GM23338 (cell line): ENCODE data around the gene CACNG8. TPM values are rescaled to one million over a fixed set of nuclear protein-coding genes. Genes with fewer than 3 reads are reported as not detected.

Experiments
- ATAC-seq: fragments of 200-7000 bp; cut with Tn5 transposase; 3 replicates; pipeline ENCODE4 v1.9.1; 2020
- DNase-seq: peaks from one replicate; pipeline ENCODE4 v3.0.0-alpha.2; 2015; ENCODE audit warnings: low spot score
- H2AFZ ChIP-seq: fragments of 200-600 bp; sonication (generic); 2 replicates; pipeline ENCODE4 v1.8.0; 2016; ENCODE audit warnings: antibody characterized with exemption, mild to moderate bottlenecking, moderate library complexity
- H3F3A ChIP-seq: fragments of 200-600 bp; sonication (generic); replicated peaks from 2 replicates; pipeline ENCODE4 v1.8.0; 2017; ENCODE audit warnings: antibody characterized with exemption, mixed run types, low read depth
- H3K27ac ChIP-seq: fragments of 200-600 bp; sonication (generic); 2 replicates; pipeline ENCODE4 v1.6.1; 2016; ENCODE audit warnings: low read depth
- H3K27me3 ChIP-seq: fragments of 200-600 bp; sonication (generic); 2 replicates; pipeline ENCODE4 v1.8.0; 2016; ENCODE audit warnings: mild to moderate bottlenecking, mixed run types, moderate library complexity; ENCODE audit not compliant: insufficient read depth
- H3K36me3 ChIP-seq: fragments of 200-600 bp; sonication (generic); 2 replicates; pipeline ENCODE4 v1.8.0; 2016; ENCODE audit warnings: mild to moderate bottlenecking; ENCODE audit not compliant: insufficient read depth
- H3K4me1 ChIP-seq: fragments of 200-600 bp; sonication (generic); 2 replicates; pipeline ENCODE4 v1.8.0; 2016; ENCODE audit warnings: mild to moderate bottlenecking, moderate library complexity; ENCODE audit not compliant: insufficient read depth
- H3K4me2 ChIP-seq: fragments of 200-600 bp; sonication (generic); 2 replicates; pipeline ENCODE4 v1.7.1; 2017; ENCODE audit warnings: mixed run types
- H3K4me3 ChIP-seq: fragments of 200-600 bp; sonication (generic); 2 replicates; pipeline ENCODE4 v1.6.1; 2016; ENCODE audit warnings: mixed run types
- H3K79me2 ChIP-seq: fragments of 200-600 bp; sonication (generic); replicated peaks from 2 replicates; pipeline ENCODE4 v1.8.0; 2017; ENCODE audit warnings: mild to moderate bottlenecking; ENCODE audit not compliant: insufficient read depth
- H3K9me2 ChIP-seq: fragments of 200-600 bp; sonication (generic); 2 replicates; pipeline ENCODE4 v1.8.0; 2017; ENCODE audit not compliant: insufficient read depth
- H4K20me1 ChIP-seq: fragments of 200-600 bp; sonication (generic); replicated peaks from 2 replicates; pipeline ENCODE4 v1.8.0; 2017; ENCODE audit warnings: mild to moderate bottlenecking; ENCODE audit not compliant: insufficient read depth
- H3K27ac Mint-ChIP-seq: 2 replicates; pipeline ENCODE4 v1.8.0; 2020; ENCODE audit warnings: inconsistent platforms, mild to moderate bottlenecking, moderate library complexity, mixed read lengths
- H3K27me3 Mint-ChIP-seq: 3 replicates; pipeline ENCODE4 v1.8.0; 2022; ENCODE audit warnings: low read depth, mild to moderate bottlenecking, moderate library complexity, mixed read lengths, inconsistent platforms; ENCODE audit not compliant: insufficient read depth, poor library complexity
- H3K36me3 Mint-ChIP-seq: 3 replicates; pipeline ENCODE4 v1.8.0; 2021; ENCODE audit warnings: low read depth, mild to moderate bottlenecking, inconsistent platforms, moderate library complexity, mixed read lengths
- H3K4me1 Mint-ChIP-seq: 3 replicates; pipeline ENCODE4 v1.8.0; 2020; ENCODE audit warnings: mild to moderate bottlenecking, inconsistent platforms, mixed read lengths
- H3K4me3 Mint-ChIP-seq: 3 replicates; pipeline ENCODE4 v1.8.0; 2021; ENCODE audit warnings: moderate library complexity, mild to moderate bottlenecking, inconsistent platforms, mixed read lengths
- H3K9me3 Mint-ChIP-seq: 3 replicates; pipeline ENCODE4 v1.8.0; 2020; ENCODE audit warnings: moderate library complexity, mild to moderate bottlenecking, inconsistent platforms, mixed read lengths
- CREB1 ChIP-seq: fragments of 250-450 bp; sonication (Bioruptor Pico); IDR thresholded peaks from 2 replicates; pipeline ENCODE4 v1.5.0; 2020; ENCODE audit warnings: low read depth, mild to moderate bottlenecking, moderate library complexity
- ETS1 ChIP-seq: IDR thresholded peaks from 2 replicates; pipeline ENCODE4 v1.6.1; 2016; ENCODE audit warnings: antibody characterized with exemption
- EZH2 ChIP-seq: fragments of 200-600 bp; sonication (generic); IDR thresholded peaks from one replicate; pipeline ENCODE4 v1.8.0; 2017; ENCODE audit warnings: antibody characterized with exemption, mild to moderate bottlenecking, low read depth; ENCODE audit not compliant: unreplicated experiment
- EZH2phosphoT487 ChIP-seq: fragments of 200-600 bp; sonication (generic); IDR thresholded peaks from one replicate; pipeline ENCODE4 v1.8.1; 2018; ENCODE audit warnings: antibody characterized with exemption; ENCODE audit not compliant: unreplicated experiment
- JUNB ChIP-seq: IDR thresholded peaks from one replicate; pipeline ENCODE4 v1.6.1; 2016; ENCODE audit warnings: antibody characterized with exemption; ENCODE audit not compliant: unreplicated experiment
- POLR2AphosphoS5 ChIP-seq: IDR thresholded peaks from 2 replicates; pipeline ENCODE4 v1.6.1; 2016; ENCODE audit warnings: antibody characterized with exemption, low read depth
- REST ChIP-seq: IDR thresholded peaks from one replicate; pipeline ENCODE4 v1.6.1; 2018; ENCODE audit warnings: antibody characterized with exemption; ENCODE audit not compliant: unreplicated experiment
- ZNF114 ChIP-seq: fragments of 250-450 bp; sonication (Bioruptor Pico); IDR thresholded peaks from 2 replicates; pipeline ENCODE4 v1.5.0; 2020; ENCODE audit warnings: mild to moderate bottlenecking, moderate library complexity
- ZNF331 ChIP-seq: fragments of 250-450 bp; sonication (Bioruptor Pico); IDR thresholded peaks from 2 replicates; pipeline ENCODE4 v1.5.0; 2020; ENCODE audit warnings: low read depth, mild to moderate bottlenecking, moderate library complexity
- ZNF462 ChIP-seq: fragments of 250-450 bp; sonication (Bioruptor Pico); IDR thresholded peaks from 2 replicates; pipeline ENCODE4 v1.5.0; 2020; ENCODE audit warnings: mild to moderate bottlenecking, moderate library complexity
- polyA plus RNA-seq: library from polyadenylated mRNA; unstranded; fragments of >200 nt; fragmentation: Nextera tagmentation; extraction: Ambion mirVana; gene quantifications from 2 replicates; pipeline ENCODE4 v1.2.1, GENCODE V29; 2016
- total RNA-seq: library from RNA; depleted of rRNA; stranded (reverse); fragments of >200 nt; shearing (Covaris generic); gene quantifications from 2 replicates; pipeline ENCODE4 v1.2.3, GENCODE V29; 2014

The CACNG8 gene
- total and polyA plus RNA-seq, 2 experiments from 2014 or later = 2.2 to 3.9 TPM

- Histone ChIP-seq H3K36me3 (no peaks in the 10 kb centered on the region), H3K79me2 (peaks cover 6% of the 10 kb centered on the region), H4K20me1 (peaks cover 8% of the 10 kb centered on the region), H3K4me2 (peak overlapping the region; percentile 80), H3K4me3 (peak overlapping the region; percentile 62), H3K9me2 (no peaks in the 10 kb centered on the region), H3K4me1 (peaks cover 8% of the 10 kb centered on the region; the same call in 1 of the 2 replicates), H3K27ac (peak overlapping the region; percentile 85), H3K27me3 (peaks cover 8% of the 10 kb centered on the region; the same call in 1 of the 2 replicates), H2AFZ (no peak overlapping the region), H3F3A (peaks cover 17% of the 10 kb centered on the region; the same call in 1 of the 2 replicates)
- DNase-seq (peak; percentile 55), ATAC-seq (no peak)
- Mint-ChIP-seq H3K4me1 (peaks cover 18% of the 10 kb centered on the region), H3K27me3 (peaks cover 34% of the 10 kb centered on the region), H3K4me3 (peak overlapping the region; percentile 85), H3K9me3 (peaks cover 3% of the 10 kb centered on the region; the same call in 2 of the 3 replicates), H3K36me3 (peaks cover 24% of the 10 kb centered on the region), H3K27ac (peak overlapping the region; percentile 91)
- TF ChIP-seq EZH2phosphoT487 (no peak), ETS1 (no peak), ZNF114 (CRISPR knock-in tag) (no peak), EZH2 (no peak), ZNF462 (no peak), CREB1 (CRISPR knock-in tag) (no peak), REST (no peak), JUNB (no peak), POLR2AphosphoS5 (no peak; the same call in 1 of the 2 replicates), ZNF331 (CRISPR knock-in tag) (no peak)
Measured at GRCh38 chr19:53978975-53979801, 16.5 kb downstream of the CACNG8 start.
